ENCODE data around the gene ITSN2.

Gene ITSN2

GRCh38 chr2:24354957-24355356 is 5.4 kb downstream of the ITSN2 start:
- Mint-ChIP-seq H3K4me1 (ENCODE audit: low read depth in 2 of 2) (peaks cover 61 to 71% of the 10 kb centered on the region in 2 donors), H3K27me3 (no peaks in the 10 kb centered on the region), H3K4me3 (peak overlapping the region; percentile 11 to 63), H3K36me3 (ENCODE audit: insufficient read depth) (peaks cover 12% of the 10 kb centered on the region), H3K27ac (peak overlapping the region; percentile 3 to 92), H3K9me3 (no peaks in the 10 kb centered on the region)
- DNase-seq (no peak), ATAC-seq (replicated peaks) (no peak)

- DNase-seq (no peak), ATAC-seq (replicated peaks) (no peak)
- H3K4me3 Mint-ChIP-seq: no peak overlapping the region
- no peaks in the 10 kb centered on the region for H3K9me3 Mint-ChIP-seq
- peaks cover 65 to 75% of the 10 kb centered on the region in 2 donors for H3K4me1 Mint-ChIP-seq (ENCODE audit: low read depth in 2 of 2)
- H3K27ac Mint-ChIP-seq: no peak overlapping the region
- H3K27me3 Mint-ChIP-seq: no peaks in the 10 kb centered on the region
- H3K36me3 Mint-ChIP-seq (ENCODE audit: insufficient read depth): peaks cover 8% of the 10 kb centered on the region
Observed at GRCh38 chr2:24354395-24354794, 5.9 kb downstream of the ITSN2 start.

- Mint-ChIP-seq H3K36me3 (ENCODE audit: insufficient read depth) (peaks cover 5% of the 10 kb centered on the region), H3K27me3 (no peaks in the 10 kb centered on the region), H3K27ac (no peak overlapping the region), H3K4me1 (ENCODE audit: low read depth in 2 of 2) (peaks cover 68 to 76% of the 10 kb centered on the region in 2 donors), H3K4me3 (no peak overlapping the region), H3K9me3 (no peaks in the 10 kb centered on the region)
- DNase-seq: no peak
- no peak for ATAC-seq (replicated peaks)
Observed at GRCh38 chr2:24353973-24354372, 6.4 kb downstream of the ITSN2 start.

DNA sequence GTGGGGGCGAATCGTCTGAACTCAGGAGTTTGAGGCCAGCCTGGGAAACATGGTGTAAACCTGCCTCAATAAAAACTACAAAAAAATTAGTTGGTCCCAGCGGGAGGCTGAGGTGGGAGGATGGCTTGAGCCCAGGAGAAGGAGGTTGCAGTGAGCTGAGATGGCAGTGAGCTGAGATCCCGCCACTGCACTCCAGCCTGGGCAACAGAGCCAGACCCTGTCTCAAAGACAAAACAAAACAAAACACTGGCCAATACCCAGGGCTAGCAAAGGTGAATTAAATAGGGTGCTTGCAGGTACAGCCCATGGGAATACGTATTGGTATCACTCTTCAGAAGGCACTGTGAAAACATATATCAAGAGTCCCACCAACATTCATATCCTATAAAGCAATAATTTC is 7.0 kb downstream of the ITSN2 start:
- Mint-ChIP-seq H3K27me3 (no peaks in the 10 kb centered on the region), H3K4me1 (ENCODE audit: low read depth in 2 of 2) (peaks cover 66 to 77% of the 10 kb centered on the region in 2 donors), H3K4me3 (peak overlapping the region in 1 of 2 donors; percentile 64), H3K36me3 (ENCODE audit: insufficient read depth) (peaks cover 5% of the 10 kb centered on the region), H3K9me3 (no peaks in the 10 kb centered on the region), H3K27ac (peak overlapping the region in 1 of 2 donors; percentile 78)
- no peak for ATAC-seq (replicated peaks)
- no peak for DNase-seq

- Mint-ChIP-seq H3K27ac (peak overlapping the region in 1 of 2 donors; percentile 56), H3K36me3 (ENCODE audit: insufficient read depth) (peaks cover under 1% of the 10 kb centered on the region), H3K4me1 (ENCODE audit: low read depth in 2 of 2) (peaks cover 61 to 73% of the 10 kb centered on the region in 2 donors), H3K27me3 (no peaks in the 10 kb centered on the region), H3K4me3 (peak overlapping the region; percentile 33 to 64), H3K9me3 (no peaks in the 10 kb centered on the region)
- no peak for ATAC-seq (replicated peaks)
- no peak for DNase-seq
Observed at GRCh38 chr2:24352664-24353063, 7.7 kb downstream of the ITSN2 start.

- peaks cover under 1% of the 10 kb centered on the region for H3K36me3 Mint-ChIP-seq (ENCODE audit: insufficient read depth)
- no peak for ATAC-seq (replicated peaks)
- H3K27ac Mint-ChIP-seq: peak overlapping the region in 1 of 2 donors; percentile 56
- H3K4me1 Mint-ChIP-seq (ENCODE audit: low read depth in 2 of 2): peaks cover 58 to 69% of the 10 kb centered on the region in 2 donors
- no peaks in the 10 kb centered on the region for H3K9me3 Mint-ChIP-seq
- H3K27me3 Mint-ChIP-seq: no peaks in the 10 kb centered on the region
- no peak overlapping the region for H3K4me3 Mint-ChIP-seq
- DNase-seq: no peak
Observed at GRCh38 chr2:24351981-24352380, 8.4 kb downstream of the ITSN2 start.

DNA sequence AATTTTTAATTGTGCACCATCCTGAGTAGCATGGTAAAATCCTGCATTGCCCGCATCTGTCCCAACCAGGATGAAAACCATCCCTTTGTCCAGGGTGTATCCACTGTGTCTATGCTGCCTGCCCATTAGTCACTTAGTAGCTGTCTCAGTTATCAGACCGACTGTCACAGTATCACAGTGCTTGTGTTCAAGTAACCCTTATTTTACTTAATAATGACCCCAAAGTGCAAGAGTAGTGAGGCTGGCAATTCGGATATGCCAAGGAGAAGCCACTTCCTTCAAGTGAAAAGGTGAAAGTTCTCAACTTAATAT is 8.8 kb downstream of the ITSN2 start:
- DNase-seq (no peak), ATAC-seq (replicated peaks) (no peak)
- peaks cover 54 to 67% of the 10 kb centered on the region in 2 donors for H3K4me1 Mint-ChIP-seq (ENCODE audit: low read depth in 2 of 2)
- H3K36me3 Mint-ChIP-seq (ENCODE audit: insufficient read depth): peaks cover 3% of the 10 kb centered on the region
- no peaks in the 10 kb centered on the region for H3K9me3 Mint-ChIP-seq
- peak overlapping the region in 1 of 2 donors; percentile 69 for H3K27ac Mint-ChIP-seq
- peak overlapping the region; percentile 4 to 55 for H3K4me3 Mint-ChIP-seq
- H3K27me3 Mint-ChIP-seq: no peaks in the 10 kb centered on the region

- Mint-ChIP-seq H3K4me3 (peak overlapping the region; percentile 4 to 55), H3K4me1 (ENCODE audit: low read depth in 2 of 2) (peaks cover 52 to 68% of the 10 kb centered on the region in 2 donors), H3K9me3 (no peaks in the 10 kb centered on the region), H3K27me3 (no peaks in the 10 kb centered on the region), H3K36me3 (ENCODE audit: insufficient read depth) (peaks cover 3% of the 10 kb centered on the region), H3K27ac (peak overlapping the region in 1 of 2 donors; percentile 69)
- ATAC-seq (replicated peaks) (no peak), DNase-seq (no peak)
Observed at GRCh38 chr2:24350826-24351626, 9.3 kb downstream of the ITSN2 start.

GRCh38 chr2:24349097-24349496 is 11.2 kb downstream of the ITSN2 start:
- Mint-ChIP-seq H3K36me3 (ENCODE audit: insufficient read depth) (peaks cover 3% of the 10 kb centered on the region), H3K27me3 (no peaks in the 10 kb centered on the region), H3K4me3 (peak overlapping the region; percentile 15 to 41), H3K4me1 (ENCODE audit: low read depth in 2 of 2) (peaks cover 44 to 69% of the 10 kb centered on the region in 2 donors), H3K27ac (peak overlapping the region in 1 of 2 donors; percentile 11), H3K9me3 (no peaks in the 10 kb centered on the region)
- ATAC-seq (replicated peaks) (no peak), DNase-seq (no peak)

DNA sequence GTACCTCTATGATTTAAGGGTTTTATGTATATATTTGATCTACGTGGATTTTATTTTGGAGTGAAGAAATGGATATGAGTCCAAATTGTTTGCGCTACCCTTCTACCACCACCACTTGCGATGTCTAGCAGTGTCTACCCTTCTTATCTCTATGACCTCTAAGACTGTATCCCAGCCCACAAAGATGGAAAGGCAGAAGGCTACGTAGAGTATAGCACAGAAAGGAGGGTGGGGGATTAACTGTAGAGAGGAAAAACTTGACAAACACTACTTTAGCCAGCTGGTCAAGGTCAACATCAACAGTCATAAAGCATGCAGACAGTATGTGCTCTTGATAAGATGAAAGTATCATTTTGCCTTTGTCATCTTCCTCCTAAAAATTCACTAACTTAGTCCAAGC is 14.4 kb downstream of the ITSN2 start:
- H3K9me3 Mint-ChIP-seq: no peaks in the 10 kb centered on the region
- peaks cover 3% of the 10 kb centered on the region for H3K36me3 Mint-ChIP-seq (ENCODE audit: insufficient read depth)
- no peak overlapping the region for H3K4me3 Mint-ChIP-seq
- H3K27me3 Mint-ChIP-seq: no peaks in the 10 kb centered on the region
- peaks cover 41 to 72% of the 10 kb centered on the region in 2 donors for H3K4me1 Mint-ChIP-seq (ENCODE audit: low read depth in 2 of 2)
- no peak overlapping the region for H3K27ac Mint-ChIP-seq
- DNase-seq (no peak), ATAC-seq (replicated peaks) (no peak)

DNA sequence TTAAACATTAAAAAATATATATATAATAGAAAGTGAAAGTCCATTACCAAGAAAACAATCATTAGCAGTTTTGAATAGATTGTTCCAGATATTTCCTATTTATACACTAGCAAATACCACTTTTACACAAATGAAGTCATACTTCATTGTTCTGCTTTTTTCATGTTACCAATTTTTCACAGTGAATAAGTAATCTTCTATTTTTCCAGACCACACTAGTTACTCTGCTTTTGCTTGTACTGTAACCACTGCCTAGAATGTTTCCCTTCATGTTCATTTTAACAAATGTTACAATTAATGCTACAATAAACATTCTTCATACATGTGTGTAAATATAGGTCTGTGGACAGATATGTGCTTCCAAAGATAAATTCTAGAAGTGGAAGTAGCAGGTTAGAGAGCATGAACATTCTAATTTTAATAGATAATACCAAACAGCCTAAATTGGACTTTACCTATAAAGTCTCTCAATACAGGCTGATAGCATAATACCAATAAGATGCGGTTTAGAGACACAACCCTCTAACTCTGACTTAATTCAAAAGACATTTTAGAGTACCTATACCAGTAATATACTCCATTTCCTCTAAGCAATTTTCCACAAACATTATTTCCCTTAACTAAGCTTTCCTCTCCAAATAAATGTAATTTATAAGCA is 17.0 kb downstream of the ITSN2 start:
- Mint-ChIP-seq H3K27me3 (no peaks in the 10 kb centered on the region), H3K9me3 (no peaks in the 10 kb centered on the region), H3K36me3 (ENCODE audit: insufficient read depth) (peaks cover 3% of the 10 kb centered on the region), H3K27ac (peak overlapping the region; percentile 23 to 69), H3K4me3 (peak overlapping the region in 1 of 2 donors; percentile 49), H3K4me1 (ENCODE audit: low read depth in 2 of 2) (peaks cover 45 to 75% of the 10 kb centered on the region in 2 donors)
- DNase-seq (no peak), ATAC-seq (replicated peaks) (no peak)

DNA sequence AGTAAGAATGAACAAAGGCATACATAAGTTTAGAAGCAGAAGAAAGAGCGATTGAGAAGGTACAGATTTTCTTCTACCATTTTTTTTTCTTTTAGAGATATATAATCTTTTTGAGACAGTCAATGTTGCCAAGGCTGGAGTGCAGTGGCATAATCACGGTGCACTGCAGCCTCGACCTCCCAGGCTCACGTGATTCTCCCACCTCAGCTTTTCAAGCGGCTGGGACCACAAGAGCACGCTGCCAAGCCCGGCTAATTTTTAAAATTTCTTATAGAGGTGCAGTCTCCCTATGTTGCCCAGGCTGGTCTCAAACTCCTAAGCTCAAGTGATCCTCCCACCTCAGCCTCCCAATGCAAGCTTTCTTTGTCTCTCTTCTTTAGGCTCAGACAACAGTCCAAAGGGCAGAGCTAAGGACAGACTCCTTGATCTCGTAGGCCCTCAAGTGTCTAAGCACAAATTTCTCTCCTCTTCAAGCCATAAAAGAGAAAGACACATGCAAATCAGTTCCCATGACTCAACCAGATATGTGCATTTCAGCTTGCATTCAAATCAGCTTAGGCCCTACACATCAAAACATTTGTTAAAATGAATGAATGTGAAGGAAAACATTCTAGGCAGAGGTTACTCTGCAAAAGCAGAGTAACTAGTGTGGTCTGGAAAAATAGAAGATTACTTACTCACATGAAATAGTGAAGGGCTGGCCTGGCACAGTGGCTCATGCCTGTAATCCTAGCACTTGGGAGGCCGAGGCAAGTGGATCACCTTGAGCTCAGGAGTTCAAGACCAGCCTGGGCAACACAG is 18.0 kb downstream of the ITSN2 start:
- H3K4me3 Mint-ChIP-seq: peak overlapping the region in 1 of 2 donors; percentile 22
- DNase-seq (no peak), ATAC-seq (replicated peaks) (no peak)
- H3K27me3 Mint-ChIP-seq: no peaks in the 10 kb centered on the region
- H3K27ac Mint-ChIP-seq: peak overlapping the region; percentile 20 to 23
- H3K36me3 Mint-ChIP-seq (ENCODE audit: insufficient read depth): peaks cover 3% of the 10 kb centered on the region
- peaks cover 52 to 82% of the 10 kb centered on the region in 2 donors for H3K4me1 Mint-ChIP-seq (ENCODE audit: low read depth in 2 of 2)
- no peaks in the 10 kb centered on the region for H3K9me3 Mint-ChIP-seq

GRCh38 chr2:24339856-24340262 is 20.5 kb downstream of the ITSN2 start:
- Mint-ChIP-seq H3K36me3 (ENCODE audit: insufficient read depth) (no peaks in the 10 kb centered on the region), H3K27ac (peak overlapping the region; percentile 18 to 69), H3K4me3 (peak overlapping the region; percentile 20)

More at GRCh38 chr2:24339856-24340262, 20.5 kb downstream of the ITSN2 start:
- DNase-seq (no peak), ATAC-seq (replicated peaks) (no peak)
- H3K27me3 Mint-ChIP-seq: no peaks in the 10 kb centered on the region
- H3K9me3 Mint-ChIP-seq: no peaks in the 10 kb centered on the region
- H3K4me1 Mint-ChIP-seq (ENCODE audit: low read depth in 2 of 2): peaks cover 55 to 79% of the 10 kb centered on the region in 2 donors

Data from effector memory CD8-positive, alpha-beta T cell (primary cell).